NOMO-1 treated with DMSO at 0.1 percent for 48 hours (cell line): Measurements from ENCODE around the gene ATXN1.
"Not testable (repeated sequence)": the region's sequence is repeated elsewhere in the genome, so short reads cannot be mapped to it uniquely, and the experiment has no call there.

ENCODE experiments used
- DNase-seq: peaks from one replicate; lab custom pipeline; 2025; ENCODE audit not compliant: unreplicated experiment; lab: John Stamatoyannopoulos, UW

Gene ATXN1

GRCh38 chr6:16464045-16464444 is 297.2 kb downstream of the ATXN1 start:
- no peak for DNase-seq

GRCh38 chr6:16463246-16463645 is 298.0 kb downstream of the ATXN1 start:
- DNase-seq = not testable (repeated sequence)

GRCh38 chr6:16461491-16461890 is 299.8 kb downstream of the ATXN1 start:
- no peak for DNase-seq

- DNase-seq = not testable (repeated sequence)
Observed at GRCh38 chr6:16459472-16459871, 301.8 kb downstream of the ATXN1 start.

GRCh38 chr6:16452348-16452747 is 308.9 kb downstream of the ATXN1 start:
- no peak for DNase-seq

GRCh38 chr6:16450821-16451220 is 310.4 kb downstream of the ATXN1 start:
- no peak for DNase-seq

GRCh38 chr6:16450285-16450684 is 311.0 kb downstream of the ATXN1 start:
- no peak for DNase-seq

GRCh38 chr6:16446273-16446672 is 315.0 kb downstream of the ATXN1 start:
- DNase-seq = no peak

GRCh38 chr6:16442031-16442430 is 319.2 kb downstream of the ATXN1 start:
- no peak for DNase-seq

GRCh38 chr6:16441262-16441661 is 320.0 kb downstream of the ATXN1 start:
- no peak for DNase-seq

- no peak for DNase-seq
Observed at GRCh38 chr6:16440636-16441212, 320.5 kb downstream of the ATXN1 start.

GRCh38 chr6:16438718-16439591 is 322.3 kb downstream of the ATXN1 start:
- DNase-seq = no peak

- DNase-seq = no peak
Observed at GRCh38 chr6:16437984-16438383, 323.3 kb downstream of the ATXN1 start.

GRCh38 chr6:16437095-16437494 is 324.2 kb downstream of the ATXN1 start:
- no peak for DNase-seq

GRCh38 chr6:16436550-16436949 is 324.7 kb downstream of the ATXN1 start:
- DNase-seq = no peak

GRCh38 chr6:16434885-16435284 is 326.4 kb downstream of the ATXN1 start:
- no peak for DNase-seq

GRCh38 chr6:16433338-16433890 is 327.8 kb downstream of the ATXN1 start:
- no peak for DNase-seq

- DNase-seq = no peak
Observed at GRCh38 chr6:16432075-16433032, 328.9 kb downstream of the ATXN1 start.

- no peak for DNase-seq
Observed at GRCh38 chr6:16431106-16431505, 330.2 kb downstream of the ATXN1 start.

GRCh38 chr6:16430391-16431089 is 330.7 kb downstream of the ATXN1 start:
- no peak for DNase-seq
